Activated naive CD4-positive, alpha-beta T cell treated with Interleukin-2 at 50 U/mL for 16 hours (primary cell): ENCODE data around the gene RHBDF1.

Experiments
- DNase-seq: peaks from one replicate; pipeline ENCODE4 v3.0.0-alpha.2; 2020

The RHBDF1 gene

GRCh38 chr16:91484-91883 is 19.1 kb upstream of the RHBDF1 start:
- no peak for DNase-seq

DNA sequence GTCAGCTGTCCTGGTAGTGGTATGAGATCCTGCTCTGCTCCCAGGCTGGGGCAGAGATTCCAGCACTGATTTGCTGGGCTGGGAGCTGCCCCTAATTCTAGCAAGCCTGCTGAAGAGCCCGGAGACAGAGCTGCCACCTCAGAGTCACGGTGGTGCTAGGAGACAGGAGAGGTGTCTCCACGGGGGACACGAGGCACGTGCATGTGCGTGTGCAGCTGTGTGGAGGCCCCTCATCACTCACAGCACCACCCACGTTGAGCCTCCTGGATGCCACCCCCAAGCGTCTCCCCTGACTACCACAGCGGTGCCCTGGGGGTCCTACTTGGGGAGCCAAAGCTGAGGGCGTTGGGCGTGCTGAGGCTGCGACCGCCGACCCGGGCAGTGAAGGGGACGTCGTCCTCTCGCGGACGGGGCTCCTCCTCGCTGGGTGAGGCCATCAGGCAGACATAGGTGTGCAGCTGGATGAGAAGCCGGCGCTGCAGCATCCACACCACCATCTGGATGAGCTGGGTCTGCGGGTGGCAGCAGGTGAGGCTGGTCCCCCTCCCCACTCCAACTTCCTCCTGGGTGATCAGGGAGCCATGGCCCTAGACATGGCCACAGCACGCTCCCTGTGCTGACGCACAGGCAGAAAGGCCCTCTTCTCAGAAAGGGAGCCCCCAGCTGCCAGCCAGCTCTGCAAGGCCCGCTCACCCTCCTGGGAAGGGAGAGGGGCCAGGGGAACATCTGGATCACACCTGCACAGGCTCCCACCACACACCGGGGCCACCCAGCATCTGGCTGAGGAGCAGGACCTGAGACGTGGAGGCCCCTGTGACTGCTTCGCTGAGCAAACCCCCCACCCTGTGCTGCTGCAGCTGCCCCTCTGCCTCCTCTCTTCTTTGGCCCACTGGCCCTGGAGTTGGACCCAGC is 17.2 kb upstream of the RHBDF1 start:
- no peak for DNase-seq

DNA sequence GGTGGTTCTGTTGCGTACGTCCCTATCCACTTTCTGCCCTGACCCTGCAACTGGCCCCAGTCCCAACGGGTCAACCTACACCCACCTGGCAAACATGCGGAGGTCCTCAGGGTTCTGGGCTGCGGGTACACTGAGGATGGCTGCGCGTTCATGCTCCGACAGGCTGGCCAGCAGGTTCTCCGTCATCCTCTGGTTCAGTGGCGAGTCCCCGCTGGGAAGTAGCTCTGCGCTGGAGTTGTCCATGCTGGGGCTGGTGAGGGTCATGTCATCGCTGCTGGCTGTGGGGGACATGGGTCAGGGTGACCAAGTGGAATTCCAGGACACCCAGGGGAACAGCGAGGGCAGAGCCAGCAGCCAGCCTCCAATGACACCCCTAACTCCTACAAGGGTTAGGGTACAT is 16.2 kb upstream of the RHBDF1 start:
- no peak for DNase-seq

GRCh38 chr16:86483-86952 is 14.1 kb upstream of the RHBDF1 start:
- DNase-seq: no peak

- DNase-seq: no peak
Observed at GRCh38 chr16:85865-86264, 13.4 kb upstream of the RHBDF1 start.

DNA sequence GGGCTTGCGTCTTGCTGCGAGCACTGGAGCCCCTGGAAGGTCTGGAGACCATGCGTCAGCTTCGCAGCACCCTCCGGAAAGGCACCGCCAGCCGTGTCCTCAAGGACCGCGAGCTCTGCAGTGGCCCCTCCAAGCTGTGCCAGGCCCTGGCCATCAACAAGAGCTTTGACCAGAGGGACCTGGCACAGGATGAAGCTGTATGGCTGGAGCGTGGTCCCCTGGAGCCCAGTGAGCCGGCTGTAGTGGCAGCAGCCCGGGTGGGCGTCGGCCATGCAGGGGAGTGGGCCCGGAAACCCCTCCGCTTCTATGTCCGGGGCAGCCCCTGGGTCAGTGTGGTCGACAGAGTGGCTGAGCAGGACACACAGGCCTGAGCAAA is 13.0 kb upstream of the RHBDF1 start:
- DNase-seq: no peak

GRCh38 chr16:84718-85406 is 12.4 kb upstream of the RHBDF1 start:
- peak; percentile 57 for DNase-seq

- no peak for DNase-seq
Observed at GRCh38 chr16:83781-84615, 11.6 kb upstream of the RHBDF1 start.

- DNase-seq: no peak
Observed at GRCh38 chr16:83060-83603, 10.7 kb upstream of the RHBDF1 start.

DNA sequence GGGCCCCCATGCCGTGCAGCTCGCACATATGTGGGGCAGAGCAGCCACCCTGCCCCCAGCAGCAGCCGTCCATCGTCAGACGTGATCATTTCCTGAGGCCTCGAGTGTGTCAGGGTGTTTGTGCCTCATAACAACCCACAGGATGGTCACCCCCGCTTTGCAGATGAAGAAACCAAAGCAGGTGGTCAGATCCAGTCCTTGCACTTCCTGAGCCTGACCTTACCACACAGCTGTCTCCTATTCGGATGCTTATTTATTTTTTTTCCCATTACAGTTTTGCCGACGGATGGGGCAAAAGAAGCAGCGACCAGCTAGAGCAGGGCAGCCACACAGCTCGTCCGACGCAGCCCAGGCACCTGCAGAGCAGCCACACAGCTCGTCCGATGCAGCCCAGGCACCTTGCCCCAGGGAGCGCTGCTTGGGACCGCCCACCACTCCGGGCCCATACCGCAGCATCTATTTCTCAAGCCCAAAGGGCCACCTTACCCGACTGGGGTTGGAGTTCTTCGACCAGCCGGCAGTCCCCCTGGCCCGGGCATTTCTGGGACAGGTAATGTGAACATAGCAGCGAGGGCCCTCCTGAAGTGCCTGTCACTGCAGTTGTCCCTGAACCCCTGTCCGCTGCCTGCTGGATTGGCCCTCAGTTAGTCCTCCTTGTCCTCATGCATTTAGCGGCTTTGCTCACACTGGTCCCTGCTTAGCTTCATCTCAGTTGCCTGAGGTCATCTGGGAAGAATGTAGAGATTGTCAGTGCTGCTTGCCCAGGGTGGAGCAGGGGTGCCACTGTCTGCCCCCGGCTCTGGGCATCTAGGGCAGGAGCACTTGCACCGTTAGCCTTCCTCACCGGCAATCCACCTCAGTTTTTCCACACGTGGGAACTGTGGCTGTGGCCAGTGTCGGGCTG is 7.0 kb upstream of the RHBDF1 start:
- DNase-seq: no peak

DNA sequence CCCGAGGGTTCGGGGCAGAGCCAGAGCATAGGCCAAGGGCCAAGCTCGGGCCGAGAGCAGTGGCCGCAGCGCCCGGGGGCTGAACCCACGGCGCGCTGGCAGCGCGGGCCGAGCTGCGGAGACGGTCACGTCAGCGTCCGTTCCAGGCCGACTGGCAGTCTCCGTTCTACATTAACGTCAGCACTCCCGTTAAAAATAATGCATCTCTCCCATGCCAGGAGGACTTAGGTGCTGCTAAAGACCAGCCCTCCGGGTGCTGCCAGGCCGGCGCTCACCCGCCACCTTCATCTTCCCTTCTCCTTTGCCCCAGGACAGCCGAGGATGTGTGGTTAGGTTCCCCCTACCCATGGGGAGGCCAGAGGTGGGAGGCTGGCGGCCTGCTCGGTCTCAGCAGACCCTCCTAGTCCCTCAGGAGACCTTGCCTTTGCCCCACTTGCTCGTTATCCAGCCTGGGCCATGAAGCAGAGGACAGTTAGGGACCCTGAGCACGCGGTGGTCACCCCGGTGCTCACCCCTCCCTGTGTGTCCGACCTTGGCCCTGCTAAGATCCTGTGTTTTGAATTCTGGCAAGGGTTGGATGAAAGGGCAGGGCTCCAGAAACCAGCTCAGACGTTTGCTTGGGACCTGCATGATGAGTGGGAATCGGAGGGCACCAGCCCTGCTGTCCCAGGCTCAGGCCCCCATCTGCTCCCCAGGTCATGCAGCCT is 6.2 kb upstream of the RHBDF1 start:
- DNase-seq: no peak

GRCh38 chr16:77807-78443 is 5.5 kb upstream of the RHBDF1 start, which contains the start of gene MPG:
Gene MPG, plus strand, starts transcription at chr16:78225. Its CDS starts 85 bp downstream, at chr16:78310.
- DNase-seq: peak; percentile 86

DNA sequence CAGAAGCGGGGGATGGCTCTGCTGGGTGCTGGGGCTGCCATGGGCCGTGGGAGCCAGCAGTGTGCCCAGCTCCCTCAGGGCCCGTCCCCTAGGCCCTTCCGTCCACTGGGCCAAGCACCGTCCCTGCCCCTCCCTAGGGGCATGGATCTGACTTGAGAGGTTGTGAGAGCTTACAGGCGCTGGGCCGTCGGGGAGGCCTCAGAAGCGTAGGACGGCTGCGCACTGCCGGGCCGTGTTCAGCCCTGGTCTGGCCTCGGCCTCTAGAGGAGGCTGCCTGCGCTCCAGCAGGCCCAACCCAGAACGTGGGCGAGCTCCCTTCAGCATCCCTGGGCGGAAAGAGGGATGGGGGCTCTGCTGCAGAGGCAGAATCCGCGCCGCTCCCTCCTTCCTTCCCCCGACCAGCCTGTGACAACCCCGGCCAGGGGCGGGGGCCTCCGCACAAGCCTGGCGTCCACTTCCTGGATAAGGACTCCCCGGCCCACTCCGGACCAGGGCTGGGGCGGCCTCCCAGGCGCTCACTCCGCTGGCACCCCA is 4.9 kb upstream of the RHBDF1 start:
- DNase-seq: peak; percentile 37

DNA sequence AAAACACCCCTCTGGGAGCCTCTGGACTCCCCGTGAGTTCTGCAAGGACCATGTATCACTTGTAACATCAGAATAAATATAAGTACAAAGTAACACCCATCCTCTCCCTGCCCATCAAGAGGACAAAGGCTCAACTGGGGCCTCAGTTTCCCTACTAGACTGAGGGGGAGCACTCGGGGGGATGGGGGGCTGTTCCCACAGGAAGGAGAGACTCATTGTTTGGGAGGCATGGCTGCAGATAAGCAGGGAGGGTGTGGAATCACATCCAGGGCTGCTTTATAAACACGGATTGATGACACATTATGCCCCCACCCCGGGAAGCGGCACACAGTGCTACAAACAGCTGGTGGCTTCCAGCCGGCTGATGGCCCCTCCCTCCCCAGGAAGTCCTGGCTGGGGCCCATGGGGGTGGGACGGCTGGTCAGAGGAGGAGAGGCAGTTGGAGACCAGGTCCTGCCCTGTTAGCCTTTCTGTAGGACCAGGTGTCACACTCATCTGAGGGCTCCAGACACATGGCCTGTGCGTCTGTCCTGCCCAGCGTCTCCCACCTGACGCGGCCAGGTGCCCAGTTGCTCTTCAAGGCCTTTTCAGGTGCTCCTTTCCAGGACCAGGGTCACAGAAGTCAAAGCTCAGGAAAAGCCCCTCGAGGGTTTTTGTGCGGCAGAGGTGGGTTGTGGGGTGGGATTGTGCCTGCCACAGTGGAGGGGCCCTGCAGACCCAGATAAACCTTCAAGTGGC is 4.3 kb upstream of the RHBDF1 start:
- no peak for DNase-seq

- no peak for DNase-seq
Observed at GRCh38 chr16:75580-76501, 3.4 kb upstream of the RHBDF1 start.

GRCh38 chr16:74747-75334 is 2.4 kb upstream of the RHBDF1 start:
- no peak for DNase-seq

DNA sequence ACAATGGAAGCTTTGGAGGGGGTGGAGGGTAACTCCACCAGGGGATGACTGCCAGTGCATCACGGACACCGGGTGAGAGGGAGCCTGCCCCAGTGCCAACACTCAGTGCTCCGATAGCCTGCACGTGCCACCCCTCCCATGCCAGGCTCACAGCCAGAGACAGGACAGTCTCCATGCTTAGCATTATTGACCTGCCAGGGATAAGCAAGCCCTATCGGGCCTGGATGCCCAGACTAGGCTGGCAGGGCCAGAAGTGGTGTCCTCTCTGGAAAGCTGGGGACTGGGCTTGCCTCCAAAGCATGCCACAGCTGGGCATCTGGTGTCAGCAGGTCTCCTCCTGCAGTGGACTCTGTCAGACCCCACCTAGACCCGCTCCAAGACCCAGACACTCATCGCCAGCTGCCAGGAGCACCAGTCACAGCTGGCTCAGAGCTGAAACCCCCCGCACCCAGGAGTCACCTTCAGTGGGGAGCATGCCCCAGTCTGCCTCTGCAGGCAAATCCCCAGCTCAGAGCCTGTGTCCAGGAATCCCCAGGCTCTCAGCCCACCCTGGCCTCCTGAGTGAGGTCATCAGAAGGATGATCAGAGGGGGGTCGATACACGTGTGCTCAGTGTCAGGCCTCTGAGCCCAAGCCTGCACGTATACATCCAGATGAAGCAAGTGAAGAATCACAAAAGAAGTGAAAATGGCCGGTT is 1.8 kb upstream of the RHBDF1 start:
- DNase-seq: no peak
